AG10803 (cell line): ENCODE data around the gene ZNF587B.
A peak's percentile ranks its signal among the peaks of the same experiment; 100 is the strongest.
"Not testable (repeated sequence)": the region's sequence is repeated elsewhere in the genome, so short reads cannot be mapped to it uniquely, and the experiment has no call there.

Source experiments
- DNase-seq: peaks from one replicate; pipeline ENCODE4 v3.0.0; 2010; ENCODE audit warnings: low read depth
- H3K4me3 ChIP-seq: 2 replicates; pipeline ENCODE4 v1.5.1; 2011; ENCODE audit warnings: mild to moderate bottlenecking, low read length, control low read depth
- TF ChIP-seq, protein P1 (sequence below): conservative IDR thresholded peaks from 2 replicates; pipeline ENCODE4 v1.5.1; 2011; ENCODE audit warnings: mild to moderate bottlenecking, low read length, control low read depth, inconsistent platforms

Gene ZNF587B

DNA sequence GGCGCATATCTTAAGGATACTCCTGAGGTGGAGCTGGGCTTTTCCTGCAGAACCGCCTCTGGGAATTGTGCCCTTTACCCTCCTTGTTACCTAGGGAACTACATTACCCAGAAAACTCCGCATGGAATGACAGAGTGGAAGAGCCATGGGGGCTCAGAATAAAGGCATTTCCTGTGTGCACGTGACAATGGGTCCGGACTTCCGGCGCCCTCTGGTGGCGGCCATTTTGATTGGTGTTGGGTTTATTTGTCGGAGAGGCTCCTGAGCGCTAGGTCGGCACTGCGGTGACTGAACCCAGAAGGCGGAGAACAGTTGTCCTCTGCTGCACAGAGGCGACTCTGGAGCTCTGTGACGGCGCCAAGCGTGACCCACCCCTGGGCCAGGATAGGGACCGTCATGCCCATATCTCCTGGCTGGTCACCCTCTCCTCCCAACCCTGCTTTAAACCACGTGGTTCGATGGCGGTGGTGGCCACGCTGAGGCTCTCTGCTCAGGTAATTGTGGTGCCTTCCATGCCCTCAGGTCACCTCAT lies at the start of gene ZNF587B:
ZNF587B (plus strand) TSS at position 229 of the 532 bp plus-strand sequence; CDS start at position 459, 230 bp downstream.
- TF ChIP-seq, protein P1, sequence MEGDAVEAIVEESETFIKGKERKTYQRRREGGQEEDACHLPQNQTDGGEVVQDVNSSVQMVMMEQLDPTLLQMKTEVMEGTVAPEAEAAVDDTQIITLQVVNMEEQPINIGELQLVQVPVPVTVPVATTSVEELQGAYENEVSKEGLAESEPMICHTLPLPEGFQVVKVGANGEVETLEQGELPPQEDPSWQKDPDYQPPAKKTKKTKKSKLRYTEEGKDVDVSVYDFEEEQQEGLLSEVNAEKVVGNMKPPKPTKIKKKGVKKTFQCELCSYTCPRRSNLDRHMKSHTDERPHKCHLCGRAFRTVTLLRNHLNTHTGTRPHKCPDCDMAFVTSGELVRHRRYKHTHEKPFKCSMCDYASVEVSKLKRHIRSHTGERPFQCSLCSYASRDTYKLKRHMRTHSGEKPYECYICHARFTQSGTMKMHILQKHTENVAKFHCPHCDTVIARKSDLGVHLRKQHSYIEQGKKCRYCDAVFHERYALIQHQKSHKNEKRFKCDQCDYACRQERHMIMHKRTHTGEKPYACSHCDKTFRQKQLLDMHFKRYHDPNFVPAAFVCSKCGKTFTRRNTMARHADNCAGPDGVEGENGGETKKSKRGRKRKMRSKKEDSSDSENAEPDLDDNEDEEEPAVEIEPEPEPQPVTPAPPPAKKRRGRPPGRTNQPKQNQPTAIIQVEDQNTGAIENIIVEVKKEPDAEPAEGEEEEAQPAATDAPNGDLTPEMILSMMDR: peak; percentile 20
- H3K4me3 ChIP-seq: peak within 1 kb of the TSS; percentile 40
- no peak for DNase-seq

DNA sequence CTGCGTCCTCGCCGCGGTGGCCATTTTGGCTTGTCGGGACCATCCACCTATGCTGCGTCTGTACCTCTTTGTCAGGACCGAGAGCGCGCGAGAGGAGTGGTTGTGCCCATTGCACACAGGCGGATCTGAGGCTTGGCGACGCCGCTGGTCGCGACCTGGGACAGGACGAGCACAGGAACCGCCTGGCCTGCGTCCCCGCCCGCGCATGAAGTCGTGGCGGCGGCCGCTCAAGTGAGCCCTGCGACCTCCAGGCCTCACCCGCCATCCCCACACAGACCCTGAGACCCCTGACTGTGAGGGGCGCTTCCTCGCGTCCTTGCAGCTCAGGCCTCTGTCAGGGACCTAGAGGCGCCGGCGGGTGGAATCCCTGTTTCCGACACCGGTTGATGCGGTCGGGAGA lies 43.8 kb upstream of the ZNF587B start:
- no peak for DNase-seq
- TF ChIP-seq, protein P1: no peak
- no peak overlapping the region for H3K4me3 ChIP-seq

DNA sequence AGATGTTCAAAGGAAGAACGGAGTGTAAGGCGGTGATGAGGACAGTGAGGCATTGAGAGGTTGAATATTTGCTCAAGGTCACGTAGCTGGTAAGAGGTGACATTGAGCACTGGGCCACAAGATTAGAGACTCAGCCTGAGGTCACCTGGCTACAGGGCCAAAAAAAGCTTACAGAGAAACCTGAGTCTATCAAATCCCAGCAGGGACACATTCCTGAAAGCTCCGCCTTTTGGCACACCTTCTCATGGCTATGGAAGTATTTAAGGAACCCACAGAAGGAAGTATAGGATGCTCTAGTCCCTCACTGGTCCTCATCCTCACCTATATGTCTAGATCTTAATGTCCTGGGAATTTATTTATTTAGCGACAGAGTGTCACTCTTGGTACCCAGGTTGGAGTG lies 43.2 kb upstream of the ZNF587B start:
- TF ChIP-seq, protein P1: no peak
- no peak overlapping the region for H3K4me3 ChIP-seq
- DNase-seq: no peak

DNA sequence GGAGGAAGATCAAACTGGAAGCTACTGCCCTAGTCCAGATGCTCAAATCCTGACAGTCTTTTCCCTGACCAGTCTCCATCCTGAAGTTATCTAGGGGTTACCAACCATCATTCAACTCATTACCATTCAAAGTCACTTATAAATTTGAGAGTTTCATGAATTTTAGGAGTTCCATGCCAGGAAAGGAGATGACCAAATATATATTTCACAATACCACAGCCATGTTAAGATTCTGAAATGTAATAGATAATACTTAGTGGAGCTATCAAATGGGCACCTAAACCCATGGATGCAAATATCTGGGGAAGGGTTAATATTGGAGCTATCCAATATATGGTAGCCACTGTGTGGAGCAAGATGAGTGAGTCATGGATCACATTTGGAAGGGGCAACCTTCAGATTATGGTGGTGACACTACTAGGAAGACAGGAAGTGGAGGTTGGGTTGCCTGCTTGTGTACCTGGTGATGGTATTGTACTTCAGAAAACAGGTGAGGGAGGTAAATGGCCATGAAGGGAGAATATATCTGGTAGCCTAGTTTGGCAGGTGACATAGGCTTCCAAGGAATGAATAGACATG lies 41.9 kb upstream of the ZNF587B start:
- no peak overlapping the region for H3K4me3 ChIP-seq
- DNase-seq: no peak
- TF ChIP-seq, protein P1: no peak

DNA sequence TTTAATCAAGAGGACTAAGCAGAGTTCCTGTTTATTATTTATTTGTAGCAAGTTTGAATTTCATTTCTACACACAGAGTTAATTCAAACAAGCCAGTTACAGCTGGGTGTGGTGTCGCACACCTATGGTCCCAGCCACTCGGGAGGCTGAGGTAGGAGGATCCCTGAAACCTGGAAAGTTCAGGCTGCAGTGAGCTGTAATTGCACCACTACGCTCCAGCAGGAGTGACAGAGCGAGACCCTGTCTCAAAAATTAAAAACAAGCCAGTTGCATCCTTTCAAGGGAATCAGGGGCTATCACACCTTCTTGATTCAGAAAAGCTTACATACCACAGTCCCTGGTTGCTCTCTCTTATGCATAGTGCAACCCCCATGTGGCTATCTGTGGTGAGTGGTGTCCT lies 40.8 kb upstream of the ZNF587B start:
- H3K4me3 ChIP-seq: no peak overlapping the region
- TF ChIP-seq, protein P1: no peak
- DNase-seq: no peak

DNA sequence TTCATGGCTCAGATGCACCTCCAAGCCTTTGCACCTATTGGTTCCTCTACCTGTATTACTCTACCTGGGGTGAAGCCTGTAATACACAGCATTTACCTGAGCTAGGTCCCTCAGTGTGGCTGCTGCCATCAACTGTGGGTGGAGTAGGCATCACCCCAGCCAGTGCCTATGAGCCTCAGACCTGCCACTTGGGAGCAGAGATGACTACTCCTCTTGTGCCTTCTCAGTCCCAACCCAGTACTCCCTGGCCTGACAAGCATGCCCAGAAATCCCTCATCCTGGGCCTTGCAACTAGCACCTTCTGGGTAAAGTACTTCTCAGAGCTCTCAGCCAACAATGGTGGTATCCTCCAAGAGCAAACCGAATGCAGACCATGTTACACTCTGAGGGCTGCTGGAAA lies 33.5 kb upstream of the ZNF587B start:
- H3K4me3 ChIP-seq, DNase-seq: not testable (repeated sequence)

DNA sequence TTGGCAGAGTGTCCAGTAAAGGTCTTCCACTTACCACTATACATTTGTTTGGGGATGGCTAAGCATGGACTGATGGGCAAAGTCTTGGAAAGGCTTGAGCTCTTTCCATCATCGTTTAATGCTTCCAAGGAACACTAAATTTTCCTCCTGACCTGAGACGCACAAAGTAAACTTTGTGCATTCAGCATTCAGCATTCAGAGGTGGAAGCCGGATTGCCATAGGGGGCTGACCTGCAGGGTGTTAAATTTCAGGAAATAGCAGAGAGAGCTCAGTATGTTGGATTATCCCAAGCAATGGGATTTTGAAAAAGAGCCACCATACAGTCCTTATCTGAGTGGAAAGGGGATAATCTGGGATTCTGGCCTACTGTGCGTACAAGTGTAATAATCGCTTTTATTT lies 29.4 kb upstream of the ZNF587B start:
- TF ChIP-seq, protein P1: no peak
- no peak overlapping the region for H3K4me3 ChIP-seq

More for the DNA sequence above, 29.4 kb upstream of the ZNF587B start:
- no peak for DNase-seq
